ENCODE data around the gene RENBP. TPM values are rescaled to one million over a fixed set of nuclear protein-coding genes. Genes with fewer than 3 reads are reported as not detected.

Gene RENBP
- polyA plus RNA-seq, 4 donors = 5.4 to 22.3 (median 14.5) TPM

DNA sequence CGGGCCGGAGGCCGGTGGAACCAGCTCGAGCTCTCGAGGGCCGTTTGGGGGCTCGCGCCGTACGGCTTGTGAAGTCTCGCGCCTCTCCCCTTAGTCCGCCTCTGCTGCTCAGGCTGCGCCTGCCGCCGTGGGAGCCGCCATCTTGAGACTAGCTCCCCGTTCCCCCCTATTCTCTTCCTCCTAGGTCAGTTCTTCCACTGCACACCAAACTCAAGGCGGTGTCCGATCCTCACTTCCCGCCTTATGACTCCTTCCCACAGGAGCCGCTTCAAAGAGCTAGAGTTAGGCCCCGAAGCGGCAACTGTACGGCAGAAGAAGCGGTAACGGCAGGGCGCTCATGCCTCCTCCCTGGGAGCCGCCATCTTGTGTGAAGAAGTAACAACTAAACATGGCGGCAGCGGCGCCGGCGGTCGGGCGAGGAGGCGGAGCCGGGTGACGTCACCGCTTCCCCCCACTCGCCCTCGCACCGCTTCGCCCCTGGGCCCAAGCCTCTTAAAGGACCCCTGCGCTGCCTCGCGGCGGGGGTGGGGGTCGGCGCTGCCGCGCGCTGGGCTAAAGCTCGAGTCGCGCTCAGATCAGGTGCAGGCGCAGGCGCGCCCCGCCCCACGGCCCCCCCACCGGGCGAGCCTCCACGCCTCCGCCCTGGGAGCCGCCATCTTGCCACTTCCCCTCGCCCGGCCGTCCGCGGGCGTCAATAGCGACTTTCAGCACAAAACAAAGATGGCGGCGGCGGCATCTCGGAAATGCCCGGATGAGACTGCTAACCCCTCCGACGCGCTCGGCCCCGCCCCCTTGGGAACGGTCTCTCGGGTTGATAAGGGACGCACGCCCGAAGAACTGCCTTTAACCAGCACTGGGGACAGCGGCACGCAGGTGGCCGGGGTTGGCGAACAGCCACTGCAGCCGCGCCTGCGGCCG is 27.3 kb upstream of the RENBP start, which contains the start of gene HCFC1:
Gene HCFC1 (minus strand): TSS at position 369 of the 918 bp plus-strand sequence. CDS start 978 bp downstream, outside the sequence.
- peak in 3 of 4 donors; percentile 76 to 79 (median 77) for DNase-seq (ENCODE audit: low read depth in 4 of 4, low spot score in 3 of 4)

DNA sequence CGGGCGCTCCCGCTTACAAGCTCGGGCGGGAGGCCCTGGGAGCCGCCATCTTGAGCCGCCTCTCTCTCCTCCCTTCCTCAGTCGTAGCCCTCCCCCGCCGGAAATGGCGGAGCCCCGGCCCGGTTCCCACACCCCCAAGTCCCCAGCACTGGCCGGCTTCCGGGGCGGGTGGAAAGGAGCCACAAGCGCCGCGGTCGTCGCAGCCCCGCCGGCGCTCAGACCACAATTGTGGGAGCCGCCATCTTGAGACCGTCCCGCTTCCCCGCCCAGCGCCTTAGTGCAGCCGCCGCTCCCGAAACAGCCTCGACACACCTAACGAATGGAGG is 26.6 kb upstream of the RENBP start:
- DNase-seq (ENCODE audit: low read depth in 4 of 4, low spot score in 3 of 4) = peak in 1 of 4 donors; percentile 52

DNA sequence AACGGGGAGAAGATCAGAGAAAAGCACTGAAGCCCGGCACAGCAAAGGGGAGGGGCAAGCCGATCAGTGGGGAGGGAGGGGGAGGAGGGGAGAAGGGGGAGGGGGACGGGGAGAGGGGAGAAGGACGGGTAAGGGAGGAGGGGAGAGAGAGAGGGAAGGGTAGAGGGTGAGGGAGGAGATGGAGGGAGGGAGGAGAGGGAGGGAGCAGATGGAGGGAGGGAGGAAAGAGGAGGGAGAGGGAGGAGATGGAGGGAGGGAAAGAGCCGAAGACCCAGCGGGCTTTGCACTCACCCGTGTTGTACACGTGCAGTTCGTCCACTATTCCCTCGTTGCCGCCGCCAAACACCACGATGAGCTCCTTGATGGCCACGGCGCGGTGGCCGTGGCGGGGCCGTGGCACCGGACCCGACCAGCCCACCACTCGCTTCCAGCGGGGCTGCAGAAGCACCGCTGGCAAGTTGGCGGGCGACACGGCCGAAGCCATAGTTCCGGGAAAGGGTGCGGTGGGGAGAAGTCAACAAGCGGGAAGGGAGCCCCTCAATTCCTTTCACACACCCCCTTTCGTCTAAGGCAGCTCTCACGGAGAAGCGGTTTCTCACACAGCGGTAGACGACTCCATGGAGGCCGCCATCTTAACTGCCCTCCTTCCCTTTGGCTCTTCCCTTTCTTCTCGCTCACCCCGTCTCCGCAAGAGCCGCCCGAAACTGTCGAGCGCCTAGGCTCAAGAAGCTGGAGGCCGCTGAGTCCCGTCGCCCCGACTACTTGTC is 26.1 kb upstream of the RENBP start:
- DNase-seq (ENCODE audit: low read depth in 4 of 4, low spot score in 3 of 4) = peak in 1 of 4 donors; percentile 39

GRCh38 chrX:153969904-153970356 is 25.5 kb upstream of the RENBP start:
- no peak for DNase-seq (ENCODE audit: low read depth in 4 of 4, low spot score in 3 of 4)

DNA sequence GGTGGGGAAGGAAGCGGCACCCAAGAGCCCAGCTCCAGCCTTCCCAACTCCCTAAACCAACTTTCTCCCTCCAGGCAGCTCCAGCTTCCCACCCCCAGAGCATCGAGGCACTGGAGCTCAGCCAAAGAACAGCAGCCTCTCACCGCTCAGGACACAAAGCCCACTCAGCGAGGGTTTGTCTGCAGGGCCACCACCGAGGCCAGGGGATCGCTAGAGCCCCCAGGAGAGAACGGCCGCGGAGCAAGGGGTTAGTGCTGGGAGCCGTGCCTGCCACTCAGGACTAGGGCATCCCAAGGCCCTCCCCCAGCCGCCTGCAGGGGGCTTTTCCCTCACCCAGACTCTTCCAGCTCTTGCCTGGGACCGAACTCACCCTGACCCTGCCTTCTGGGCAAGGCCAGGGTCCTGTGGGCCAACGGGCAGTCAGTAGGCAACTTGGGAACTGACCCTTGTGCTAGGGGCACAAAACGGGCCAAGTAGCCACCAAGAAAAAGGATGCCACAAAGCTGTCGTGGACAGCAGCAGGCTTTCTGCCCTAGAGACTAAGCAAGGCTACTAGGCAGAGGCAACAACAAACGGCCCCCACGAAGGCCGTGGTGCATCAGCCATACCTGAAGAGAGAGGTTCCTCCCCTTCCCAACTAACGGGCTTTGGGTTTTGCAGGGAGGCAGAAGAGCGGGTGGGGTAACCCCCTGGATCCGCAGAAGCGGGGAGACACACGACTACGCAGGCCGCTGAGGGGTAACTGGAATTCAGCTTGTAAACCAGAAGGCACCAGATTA is 24.9 kb upstream of the RENBP start:
- DNase-seq (ENCODE audit: low read depth in 4 of 4, low spot score in 3 of 4) = no peak

DNA sequence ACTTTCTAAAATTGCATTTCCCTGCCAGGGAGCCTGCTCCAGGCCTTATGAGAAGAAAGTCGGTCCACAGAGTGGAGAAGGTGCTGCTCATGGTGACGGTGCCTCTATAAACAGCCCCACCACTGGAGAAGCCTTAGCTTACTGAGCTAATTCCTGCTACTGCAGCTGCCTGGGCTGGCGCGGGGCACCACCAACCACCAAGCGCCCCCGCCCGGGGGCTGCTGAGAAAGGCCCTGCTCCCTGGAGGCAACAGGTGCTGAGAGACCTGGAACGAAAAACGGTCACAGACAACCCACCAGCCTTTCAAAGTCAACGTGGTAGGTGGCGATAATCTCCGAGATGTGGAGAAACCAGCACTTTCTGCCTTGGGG is 24.3 kb upstream of the RENBP start:
- no peak for DNase-seq (ENCODE audit: low read depth in 4 of 4, low spot score in 3 of 4)

DNA sequence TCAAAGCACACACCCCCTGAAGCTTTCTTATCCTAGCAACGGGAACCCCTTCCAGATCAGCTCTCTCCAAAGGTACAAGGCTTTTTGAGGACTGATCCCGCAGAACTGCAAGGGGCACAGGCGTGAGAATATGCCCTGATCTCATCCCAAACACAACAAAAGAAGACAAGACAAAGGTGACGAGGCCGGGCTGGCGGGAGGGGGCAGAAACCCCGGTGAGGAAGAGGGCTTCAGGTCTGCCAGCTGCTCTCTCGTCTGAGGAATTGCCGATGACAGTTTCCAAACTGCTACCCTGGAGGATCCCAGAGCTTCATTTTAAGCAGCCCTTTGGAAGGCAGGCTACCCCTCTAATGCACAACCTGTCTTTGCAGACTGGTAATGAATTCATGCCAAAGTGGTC is 23.8 kb upstream of the RENBP start:
- no peak for DNase-seq (ENCODE audit: low read depth in 4 of 4, low spot score in 3 of 4)

DNA sequence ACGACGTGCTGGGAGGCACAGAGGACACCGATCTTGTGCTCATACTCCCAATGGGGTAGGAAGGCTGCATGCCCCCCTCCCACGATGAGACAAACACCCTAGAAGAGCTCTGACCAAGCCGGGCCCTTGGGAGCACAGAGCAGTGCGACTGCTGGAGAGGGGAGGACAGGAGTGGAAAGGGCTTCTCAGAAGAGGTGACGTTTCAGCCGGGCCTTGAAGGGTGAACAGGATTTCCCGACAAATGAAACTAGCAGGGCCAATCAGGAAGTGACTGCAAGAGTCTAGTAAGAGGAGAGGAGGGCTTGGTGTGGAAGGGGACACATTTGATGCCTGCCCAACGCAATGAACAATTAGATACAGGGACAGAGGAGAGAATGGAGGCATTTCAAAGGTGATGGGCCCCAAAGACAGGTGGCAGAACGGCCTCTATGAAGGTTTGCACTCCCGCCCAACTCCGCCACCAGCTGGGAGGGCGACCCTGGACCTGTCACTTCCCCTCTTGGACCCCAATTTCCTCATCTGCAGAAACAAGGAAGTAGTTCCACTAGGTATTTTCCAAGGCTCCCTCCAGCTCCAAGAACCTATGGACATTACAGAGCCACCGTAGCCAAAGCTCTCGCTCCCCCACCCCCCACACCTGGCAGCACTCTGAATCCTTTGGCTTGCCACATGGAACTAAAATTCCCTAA is 23.2 kb upstream of the RENBP start:
- no peak for DNase-seq (ENCODE audit: low read depth in 4 of 4, low spot score in 3 of 4)

DNA sequence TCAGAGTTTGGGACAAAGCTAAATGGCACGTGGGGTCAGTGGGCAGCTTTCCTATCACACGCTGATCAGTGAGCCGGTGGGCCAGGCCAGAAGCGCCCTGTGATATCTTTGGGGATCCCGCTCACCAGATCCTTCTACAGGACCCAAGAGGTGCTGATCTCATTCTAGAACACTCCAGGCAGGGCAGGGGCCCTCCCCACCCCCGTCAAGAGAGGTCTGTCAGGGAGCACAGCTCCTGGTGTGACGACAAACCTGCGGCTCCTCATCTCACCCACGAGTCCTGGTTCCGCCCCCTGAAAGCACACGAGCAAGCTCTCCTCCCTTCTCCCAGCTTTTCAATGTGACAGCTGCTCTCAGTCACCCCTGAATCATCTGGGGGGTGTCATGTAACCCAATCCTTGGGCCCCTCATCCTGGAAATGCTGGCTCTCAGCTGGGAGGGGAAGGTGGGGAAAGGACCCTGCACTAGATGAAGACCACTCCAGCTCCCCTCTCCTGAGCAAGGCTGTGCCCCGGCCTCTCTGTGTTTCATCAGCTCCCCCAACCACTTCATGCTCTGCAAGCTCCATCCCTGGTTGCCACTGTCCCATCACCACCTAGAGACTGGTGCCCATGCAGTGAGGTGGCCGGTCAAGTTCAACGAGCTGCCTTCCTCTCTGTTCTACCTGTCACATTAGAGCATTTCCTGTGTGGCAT is 22.5 kb upstream of the RENBP start:
- DNase-seq (ENCODE audit: low read depth in 4 of 4, low spot score in 3 of 4) = no peak

DNA sequence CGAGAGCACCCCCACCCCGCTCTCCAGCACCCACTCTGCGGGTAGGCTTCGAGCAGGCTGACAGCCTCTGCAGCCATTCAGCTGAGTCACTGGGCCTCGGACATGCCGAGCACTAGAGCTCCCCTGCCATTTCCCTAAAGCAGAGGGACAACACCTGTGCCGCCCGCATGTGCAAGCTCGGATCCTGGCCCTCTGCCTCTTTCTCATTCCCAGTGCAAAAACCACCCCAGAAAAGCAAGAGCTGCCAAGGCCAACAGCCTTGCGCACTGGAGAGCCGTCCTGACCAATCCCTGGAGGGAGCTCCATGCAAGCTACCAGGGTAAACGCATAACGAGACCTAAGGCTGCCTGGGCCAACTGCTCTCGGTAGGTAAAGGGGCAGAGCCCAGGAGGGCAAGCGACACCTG is 21.8 kb upstream of the RENBP start:
- DNase-seq (ENCODE audit: low read depth in 4 of 4, low spot score in 3 of 4) = no peak

- no peak for DNase-seq (ENCODE audit: low read depth in 4 of 4, low spot score in 3 of 4)
These were observed 21.0 kb upstream of the RENBP start for GRCh38 chrX:153965406-153965805.

DNA sequence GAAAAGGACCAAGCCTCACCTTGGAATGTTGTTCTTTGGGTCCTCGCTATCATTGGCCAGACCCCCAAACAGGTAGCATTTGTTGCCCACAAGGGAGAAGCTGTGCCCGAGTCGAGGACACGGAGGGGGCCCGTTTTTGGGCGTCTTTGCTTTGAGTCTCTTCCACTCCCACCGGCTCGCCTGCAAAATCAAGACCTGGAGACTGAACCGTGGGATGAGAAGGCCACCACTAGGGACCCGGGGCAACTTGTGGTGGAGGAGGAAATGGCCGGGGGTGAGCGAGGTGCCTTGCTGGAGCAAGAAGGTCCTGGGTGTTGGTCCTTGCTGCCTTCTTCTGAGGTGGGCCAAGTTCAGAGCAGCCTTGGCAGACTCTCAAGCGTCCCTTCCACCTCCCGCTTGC is 19.7 kb upstream of the RENBP start:
- DNase-seq (ENCODE audit: low read depth in 4 of 4, low spot score in 3 of 4) = no peak

DNA sequence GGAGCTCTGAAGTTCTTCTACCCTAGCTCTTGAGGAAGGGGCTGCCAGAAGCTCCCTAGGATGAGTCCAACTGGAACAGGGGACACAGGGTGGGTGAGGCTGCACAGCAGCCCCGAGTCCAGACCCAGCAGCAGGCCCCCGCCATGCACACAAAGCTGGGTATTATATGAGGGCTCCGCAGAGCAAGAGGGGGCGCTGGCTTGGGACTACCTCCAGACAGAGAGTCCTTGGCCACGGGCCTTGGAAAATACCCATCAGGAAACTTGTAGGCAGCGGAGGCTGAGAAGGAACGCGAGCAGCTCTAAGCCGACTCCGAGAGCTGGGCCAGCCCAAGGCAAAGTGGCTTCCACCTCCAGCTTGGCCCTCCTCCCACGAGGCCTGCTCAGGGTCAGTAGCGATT is 19.1 kb upstream of the RENBP start:
- no peak for DNase-seq (ENCODE audit: low read depth in 4 of 4, low spot score in 3 of 4)

- DNase-seq (ENCODE audit: low read depth in 4 of 4, low spot score in 3 of 4) = no peak
These were observed 16.8 kb upstream of the RENBP start for GRCh38 chrX:153961292-153961691.

- no peak for DNase-seq (ENCODE audit: low read depth in 4 of 4, low spot score in 3 of 4)
These were observed 16.3 kb upstream of the RENBP start for GRCh38 chrX:153960786-153961185.

DNA sequence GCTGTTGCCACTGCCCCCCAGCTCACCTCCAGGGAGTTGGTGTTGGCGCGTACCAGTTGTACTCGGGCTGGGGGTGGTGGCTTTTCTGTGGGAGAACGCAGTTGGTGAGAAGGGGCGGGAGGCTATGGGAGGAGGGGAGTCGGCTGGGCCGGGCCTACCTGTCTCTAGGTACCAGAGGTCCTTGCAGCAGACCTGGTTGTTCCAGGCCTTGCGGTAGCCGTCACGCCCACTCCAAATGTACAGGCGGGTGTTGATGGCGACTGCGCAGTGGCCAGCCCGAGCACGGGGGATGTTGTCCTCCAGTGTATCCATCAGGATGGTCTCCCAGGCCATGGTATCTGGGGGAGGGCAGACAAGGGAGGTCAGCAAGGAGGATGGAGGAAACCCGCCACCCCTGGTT is 15.6 kb upstream of the RENBP start:
- no peak for DNase-seq (ENCODE audit: low read depth in 4 of 4, low spot score in 3 of 4)

GRCh38 chrX:153959649-153960048 is 15.2 kb upstream of the RENBP start:
- no peak for DNase-seq (ENCODE audit: low read depth in 4 of 4, low spot score in 3 of 4)

DNA sequence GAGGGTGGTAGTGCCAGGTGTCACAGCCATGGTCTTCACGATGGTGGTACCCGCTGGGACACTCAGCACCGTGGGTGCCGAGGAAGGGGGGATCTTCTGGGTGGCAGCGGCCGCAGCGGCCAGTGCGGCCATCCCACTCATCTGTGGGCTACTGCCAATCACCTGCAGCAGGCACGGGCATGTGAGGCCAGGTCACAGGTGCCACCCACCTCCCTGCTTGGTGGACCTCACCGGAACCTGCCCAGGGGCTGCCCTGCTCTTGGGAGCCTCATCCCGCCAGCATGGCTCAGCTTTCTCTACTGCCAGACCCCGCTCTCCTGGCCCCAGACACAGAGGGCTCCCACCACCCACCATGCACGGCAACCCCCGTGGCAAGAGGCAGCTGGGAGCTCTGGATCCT is 14.2 kb upstream of the RENBP start:
- no peak for DNase-seq (ENCODE audit: low read depth in 4 of 4, low spot score in 3 of 4)

GRCh38 chrX:153957224-153957623 is 12.8 kb upstream of the RENBP start:
- no peak for DNase-seq (ENCODE audit: low read depth in 4 of 4, low spot score in 3 of 4)

Data from left renal pelvis (tissue), 4 donors.